Ovary (tissue), 10 donors: ENCODE measurements around the gene NFYC. TPM values are rescaled to one million over a fixed set of nuclear protein-coding genes. Genes with fewer than 3 reads are reported as not detected.

Experiments used
- DNase-seq, 5 donors: peaks; one replicate each; pipeline ENCODE4 v3.0.0-alpha.2; 2019 to 2020
- H3K27ac ChIP-seq, 2 donors: fragments of 200-600 bp; one replicate each; pipeline versions ENCODE4 v1.5.1 to v1.8.0; 2019 to 2022
- H3K27me3 ChIP-seq: fragments of 200-600 bp; one replicate; pipeline ENCODE4 v1.8.0; 2022
- H3K36me3 ChIP-seq: fragments of 200-600 bp; sonication (generic); one replicate; pipeline ENCODE4 v1.5.1; 2019
- H3K4me1 ChIP-seq: one replicate; pipeline ENCODE4 v1.8.1; 2013; ENCODE audit warnings: mild to moderate bottlenecking, moderate library complexity; ENCODE audit not compliant: insufficient read depth
- H3K4me3 ChIP-seq: fragments of 200-600 bp; sonication (generic); one replicate; pipeline ENCODE4 v1.5.1; 2017
- H3K9me3 ChIP-seq, 2 donors: fragments of 200-600 bp in 1 of 2; sonication (generic) in 1 of 2; one replicate each; pipeline versions ENCODE4 v1.5.1 to v1.8.1; 2013 to 2019; ENCODE audit warnings: mild to moderate bottlenecking in 1 of 2, moderate library complexity in 1 of 2
- CTCF ChIP-seq, 3 donors: fragments of 450-650 bp in 2 of 3; fragments of 200-600 bp in 1 of 3; IDR thresholded peaks; one replicate each; pipeline versions ENCODE4 v1.5.1 to v1.8.0; 2016 to 2022; ENCODE audit warnings: antibody characterized with exemption in 3 of 3, mild to moderate bottlenecking in 1 of 3
- EP300 ChIP-seq: sonication (generic); formaldehyde crosslinking; IDR thresholded peaks from one replicate; pipeline ENCODE4 v1.6.1; 2017; ENCODE audit warnings: antibody characterized with exemption
- POLR2A ChIP-seq: fragments of 450-650 bp; IDR thresholded peaks from one replicate; pipeline ENCODE4 v1.6.1; 2017; ENCODE audit warnings: antibody characterized with exemption, mild to moderate bottlenecking, moderate library complexity
- WGBS, 3 donors: extraction: QIAGEN DNeasy Blood & Tissue Kit in 1 of 3; methylation state at CpG; one replicate each; pipeline versions ENCODE4 v1.1.5 to v1.1.7; 2013 to 2017; 5-methylcytosine and 5-hydroxymethylcytosine counted together
- intact Hi-C, 4 donors: fragments of 100-400 bp; cut with DNase I; formaldehyde crosslinking; loops; one replicate each; pipeline versions ENCODE4 v1.11.0 to v1.15.1; 2022 to 2023
- long read RNA-seq, 3 donors: library from polyadenylated mRNA in 2 of 3; unstranded in 2 of 3; transcript quantifications; one replicate each; pipeline ENCODE4 v2.0.0 and lab custom pipeline, GENCODE V29; 2021 to 2026
- polyA plus RNA-seq, 2 donors: library from polyadenylated mRNA; stranded (reverse); fragments of 200-250 nt in 1 of 2; fragments of 350-450 nt in 1 of 2; fragmentation: Illumina TruSeq in 1 of 2; extraction: RNeasy Lipid Tissue Mini Kit (QIAGEN cat#74804) in 1 of 2; gene quantifications; one replicate each; pipeline ENCODE4 v1.2.3, GENCODE V29; 2013 to 2014
- total RNA-seq, 7 donors: library from RNA; depleted of rRNA in 2 of 7; stranded (reverse); fragments of >200 nt in 2 of 7; fragmentation: NEBNext Ultra II Directional in 3 of 7; extraction: Animal tissue kit (Norgen Biotek cat#: 25700) in 3 of 7; gene quantifications; one replicate each; pipeline versions ENCODE4 v1.1.0 to v1.2.4, GENCODE V29; 2016 to 2023
- donor health status: DM: no; HTN: no; CAD: no; lungs with moderate emphysema.
- donor health status: DM: no; HTN: no; CAD: no.
- donor health status: Bipolar disorder and iron deficiency.
- donor health status: DM: yes; HTN: yes; CAD: no.
- donor health status: DM: no; HTN: no; CAD: no.
- donor health status: DM: yes; HTN: yes; CAD: no.

Gene NFYC
- total RNA-seq (10 to 100 TPM; 28.8 to 65.6 (median 45.1) TPM), polyA plus RNA-seq (10 to 100 TPM; 44.1 to 90.9 TPM)
- long read RNA-seq, donor 1, transcript NFYC-210 (11 exons, 1,536 nt) = minor isoform, 6 of 231 reads
- long read RNA-seq, donor 1, transcript NFYC-213 (10 exons, 1,950 nt) = major isoform, 152 of 231 reads
- long read RNA-seq, donor 1, transcript NFYC-215 (10 exons, 1,911 nt) = minor isoform, 7 of 231 reads
- long read RNA-seq, donor 1, partial matches to known transcripts = 5 of 231 reads
- long read RNA-seq, donor 1, other reads (novel, unspliced or antisense) = 59 of 231 reads
- long read RNA-seq, donor 2, transcript NFYC-213 (10 exons, 1,950 nt) = major isoform, 15 of 18 reads
- long read RNA-seq, donor 2, partial matches to known transcripts = 0 of 18 reads
- long read RNA-seq, donor 2, other reads (novel, unspliced or antisense) = 0 of 18 reads
- long read RNA-seq, donor 3, transcript NFYC-213 (10 exons, 1,950 nt) = major isoform, 44 of 96 reads
- long read RNA-seq, donor 3, partial matches to known transcripts = 7 of 96 reads
- long read RNA-seq, donor 3, other reads (novel, unspliced or antisense) = 38 of 96 reads

- peak; percentile 95 to 98 (median 98) for DNase-seq
- Histone ChIP-seq H3K4me3 (peak within 1 kb of the TSS; percentile 99), H3K36me3 (no peaks in the 10 kb centered on the region), H3K4me1 (peaks cover 1% of the 10 kb centered on the region), H3K27me3 (no peaks in the 10 kb centered on the region), H3K27ac (peak within 1 kb of the TSS; percentile 99 to 100), H3K9me3 (no peaks in the 10 kb centered on the region)
- TF ChIP-seq CTCF (IDR thresholded peaks at IDR 0.05) = peak in 2 of 3 donors; percentile 21 to 39
- TF ChIP-seq POLR2A = peak; percentile 97
- no peak for TF ChIP-seq EP300
- 0 to 1% (median 0%) methylated on average over 59 to 84 of the region's 84 CpGs for WGBS, 3 donors
- intact Hi-C loops = no loop called here
Measured at GRCh38 chr1:40691538-40692428, at the start of gene NFYC. NFYC (plus strand) TSS chr1:40691704; CDS start chr1:40738844, 47,140 bp downstream.

- intact Hi-C loops = no loop called here
- no peak overlapping the region for H3K27ac ChIP-seq
- H3K4me1 ChIP-seq = no peaks in the 10 kb centered on the region
- no peaks in the 10 kb centered on the region for H3K9me3 ChIP-seq
- no peak overlapping the region for H3K4me3 ChIP-seq
- no peaks in the 10 kb centered on the region for H3K36me3 ChIP-seq
- no peak for DNase-seq
- 74 to 76% (median 75%) methylated on average over 5 of the region's 5 CpGs for WGBS, 3 donors
- no peaks in the 10 kb centered on the region for H3K27me3 ChIP-seq
- no peak for TF ChIP-seq POLR2A
- no peak for TF ChIP-seq EP300
- no peak for TF ChIP-seq CTCF (IDR thresholded peaks at IDR 0.05)
Measured at GRCh38 chr1:40645118-40645680, 46.3 kb upstream of the NFYC start.

- Histone ChIP-seq H3K27ac (no peak overlapping the region), H3K9me3 (no peaks in the 10 kb centered on the region), H3K36me3 (no peaks in the 10 kb centered on the region), H3K4me3 (no peak overlapping the region), H3K4me1 (no peaks in the 10 kb centered on the region), H3K27me3 (no peaks in the 10 kb centered on the region)
- 67 to 82% (median 77%) methylated on average over 5 of the region's 5 CpGs for WGBS, 3 donors
- intact Hi-C loops = no loop called here
- TF ChIP-seq POLR2A (no peak), CTCF (IDR thresholded peaks at IDR 0.05) (no peak), EP300 (no peak)
- no peak for DNase-seq
Measured at GRCh38 chr1:40646315-40646714, 45.2 kb upstream of the NFYC start.

- DNase-seq = no peak
- Histone ChIP-seq H3K9me3 (no peaks in the 10 kb centered on the region), H3K27me3 (no peaks in the 10 kb centered on the region), H3K4me3 (no peak overlapping the region), H3K4me1 (no peaks in the 10 kb centered on the region), H3K36me3 (no peaks in the 10 kb centered on the region), H3K27ac (no peak overlapping the region)
- 70 to 76% (median 72%) methylated on average over 3 of the region's 3 CpGs for WGBS, 3 donors
- intact Hi-C loops = no loop called here
- TF ChIP-seq POLR2A (no peak), EP300 (no peak), CTCF (IDR thresholded peaks at IDR 0.05) (no peak)
Measured at GRCh38 chr1:40648200-40648599, 43.3 kb upstream of the NFYC start.
